GM12865 (cell line): Measurements from ENCODE around the gene VMA21.

Source experiments
- DNase-seq: peaks from one replicate; pipeline ENCODE4 v3.0.0; 2010; ENCODE audit warnings: low read depth
- H3K4me3 ChIP-seq: 2 replicates; pipeline ENCODE4 v1.5.1; 2011; ENCODE audit warnings: mild to moderate bottlenecking, low read depth, low read length, control low read depth
- CTCF ChIP-seq: IDR thresholded peaks from 2 replicates; pipeline ENCODE4 v1.5.1; 2011; ENCODE audit warnings: low read length, control low read depth, low read depth, inconsistent platforms; ENCODE audit not compliant: insufficient read depth; ENCODE audit errors: missing control alignments

The VMA21 gene

GRCh38 chrX:151402719-151403390 lies 5.8 kb downstream of the VMA21 start:
- DNase-seq, result no peak
- TF ChIP-seq CTCF, result no peak

GRCh38 chrX:151416579-151416978 lies 19.6 kb downstream of the VMA21 start:
- no peak overlapping the region for H3K4me3 ChIP-seq
- no peak for DNase-seq
- TF ChIP-seq CTCF, result no peak

More at GRCh38 chrX:151402719-151403390, 5.8 kb downstream of the VMA21 start:
- H3K4me3 ChIP-seq, result no peak overlapping the region

- TF ChIP-seq CTCF, result no peak
- DNase-seq, result no peak
- no peak overlapping the region for H3K4me3 ChIP-seq
These were observed 22.8 kb downstream of the VMA21 start for GRCh38 chrX:151419782-151420181.

GRCh38 chrX:151424505-151424904 lies 27.5 kb downstream of the VMA21 start:
- H3K4me3 ChIP-seq, result no peak overlapping the region
- TF ChIP-seq CTCF, result no peak
- no peak for DNase-seq

- no peak overlapping the region for H3K4me3 ChIP-seq
- DNase-seq, result no peak
- no peak for TF ChIP-seq CTCF
These were observed 51.5 kb downstream of the VMA21 start for GRCh38 chrX:151448509-151448908.

- H3K4me3 ChIP-seq, result no peak overlapping the region
- TF ChIP-seq CTCF, result no peak
- no peak for DNase-seq
These were observed 61.8 kb downstream of the VMA21 start for GRCh38 chrX:151458824-151459223.
